AG10803 (cell line): ENCODE measurements around the gene METRNL.

Experiments used
- DNase-seq: peaks from one replicate; pipeline ENCODE4 v3.0.0; 2010; ENCODE audit warnings: low read depth
- H3K4me3 ChIP-seq: 2 replicates; pipeline ENCODE4 v1.5.1; 2011; ENCODE audit warnings: mild to moderate bottlenecking, low read length, control low read depth
- TF ChIP-seq, protein P1 (sequence below): conservative IDR thresholded peaks from 2 replicates; pipeline ENCODE4 v1.5.1; 2011; ENCODE audit warnings: mild to moderate bottlenecking, low read length, control low read depth, inconsistent platforms

METRNL gene

DNA sequence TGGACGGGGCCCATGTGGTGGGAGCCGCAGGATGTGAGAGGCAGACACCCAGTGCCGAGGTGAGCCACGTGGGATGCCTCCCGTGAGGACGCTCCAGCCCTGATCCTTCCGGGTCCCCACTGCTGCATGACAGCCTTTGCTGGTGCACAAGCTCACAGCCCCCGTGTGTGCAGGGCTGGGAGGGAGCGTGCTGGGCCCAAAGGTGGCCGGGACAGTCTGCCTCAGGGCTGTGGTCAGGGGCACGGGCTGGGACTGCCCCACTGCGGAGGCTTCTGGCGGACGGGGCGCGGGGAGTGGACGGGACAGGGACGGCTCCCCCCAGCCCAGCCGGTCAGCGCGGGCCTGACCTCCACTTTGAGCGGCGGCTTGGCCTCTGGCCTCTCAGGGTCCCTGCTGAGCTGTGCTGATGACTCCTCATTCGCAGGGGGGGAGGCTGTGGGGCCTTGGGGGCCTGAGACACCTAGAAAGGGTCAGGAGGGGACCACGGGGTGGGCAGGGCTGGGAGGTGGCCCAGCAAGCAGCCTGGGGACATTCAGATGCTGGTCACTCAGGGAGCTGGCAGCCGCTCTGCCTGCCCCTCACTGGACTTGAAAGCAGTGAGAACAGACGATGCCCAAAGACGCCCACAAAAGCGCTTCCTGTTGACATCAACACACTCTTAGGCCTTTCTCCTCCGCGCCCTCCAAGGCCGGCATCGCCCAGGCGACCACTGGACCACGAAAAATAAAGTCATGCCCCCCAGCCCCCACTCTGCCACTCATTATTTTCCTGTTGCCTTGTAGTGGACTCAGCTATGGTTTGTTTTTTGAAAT is 9.3 kb upstream of the METRNL start:
- DNase-seq = no peak
- no peak overlapping the region for H3K4me3 ChIP-seq
- TF ChIP-seq, protein P1, sequence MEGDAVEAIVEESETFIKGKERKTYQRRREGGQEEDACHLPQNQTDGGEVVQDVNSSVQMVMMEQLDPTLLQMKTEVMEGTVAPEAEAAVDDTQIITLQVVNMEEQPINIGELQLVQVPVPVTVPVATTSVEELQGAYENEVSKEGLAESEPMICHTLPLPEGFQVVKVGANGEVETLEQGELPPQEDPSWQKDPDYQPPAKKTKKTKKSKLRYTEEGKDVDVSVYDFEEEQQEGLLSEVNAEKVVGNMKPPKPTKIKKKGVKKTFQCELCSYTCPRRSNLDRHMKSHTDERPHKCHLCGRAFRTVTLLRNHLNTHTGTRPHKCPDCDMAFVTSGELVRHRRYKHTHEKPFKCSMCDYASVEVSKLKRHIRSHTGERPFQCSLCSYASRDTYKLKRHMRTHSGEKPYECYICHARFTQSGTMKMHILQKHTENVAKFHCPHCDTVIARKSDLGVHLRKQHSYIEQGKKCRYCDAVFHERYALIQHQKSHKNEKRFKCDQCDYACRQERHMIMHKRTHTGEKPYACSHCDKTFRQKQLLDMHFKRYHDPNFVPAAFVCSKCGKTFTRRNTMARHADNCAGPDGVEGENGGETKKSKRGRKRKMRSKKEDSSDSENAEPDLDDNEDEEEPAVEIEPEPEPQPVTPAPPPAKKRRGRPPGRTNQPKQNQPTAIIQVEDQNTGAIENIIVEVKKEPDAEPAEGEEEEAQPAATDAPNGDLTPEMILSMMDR = no peak

GRCh38 chr17:83070800-83071341 is 8.5 kb upstream of the METRNL start:
- TF ChIP-seq, protein P1 = no peak
- DNase-seq = no peak

DNA sequence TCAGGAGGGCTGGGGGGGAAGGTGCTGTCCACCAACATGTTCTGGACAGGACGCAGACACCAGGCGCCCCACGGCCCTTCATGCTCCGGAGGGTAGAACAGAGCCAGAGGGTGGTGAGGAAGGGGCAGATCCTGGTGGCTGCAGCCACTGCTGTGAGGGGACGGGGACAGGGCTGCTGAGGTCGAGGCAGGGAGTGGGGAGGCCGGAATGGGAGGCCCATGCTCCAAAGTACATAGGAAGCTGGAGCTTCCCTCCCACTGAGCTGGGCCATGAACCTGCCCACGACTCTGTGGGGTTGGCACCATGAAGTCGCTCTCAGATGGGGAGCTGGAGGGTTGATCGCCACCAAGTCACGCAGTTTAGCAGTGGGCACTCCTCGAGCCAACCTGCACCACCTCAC is 8.0 kb upstream of the METRNL start:
- H3K4me3 ChIP-seq = no peak overlapping the region
- TF ChIP-seq, protein P1 = no peak
- no peak for DNase-seq

More at GRCh38 chr17:83070800-83071341, 8.5 kb upstream of the METRNL start:
- H3K4me3 ChIP-seq = no peak overlapping the region

- no peak overlapping the region for H3K4me3 ChIP-seq
- DNase-seq = no peak
- TF ChIP-seq, protein P1 = no peak
These were observed 7.3 kb upstream of the METRNL start for GRCh38 chr17:83071966-83072562.

GRCh38 chr17:83072600-83073358 is 6.6 kb upstream of the METRNL start:
- H3K4me3 ChIP-seq = no peak overlapping the region
- no peak for DNase-seq
- TF ChIP-seq, protein P1 = no peak

- TF ChIP-seq, protein P1 = no peak
- DNase-seq = no peak
- no peak overlapping the region for H3K4me3 ChIP-seq
These were observed 5.9 kb upstream of the METRNL start for GRCh38 chr17:83073389-83074063.
